MCF 10A (cell line): ENCODE results near the gene PCP4L1. TPM values are rescaled to one million over a fixed set of nuclear protein-coding genes. Genes with fewer than 3 reads are reported as not detected.

Experiments used
- BruUV-seq: library from RNA; stranded (reverse); fragments of 400-500 nt; replicated peaks from 2 replicates; lab custom pipeline; 2021; lab: Mats Ljungman, UMichigan
- CTCF ChIA-PET: fragments of 300-600 bp; sonication (Branson Sonifier 250); formaldehyde crosslinking; extraction: SDS; loops from one replicate; lab custom pipeline; 2021; ENCODE audit warnings: antibody characterized with exemption, inconsistent platforms; lab: Yijun Ruan, JAX
- POLR2A ChIA-PET: fragments of 300-600, 350-650 bp; sonication (Branson Sonifier 250); formaldehyde crosslinking; extraction: SDS; loops from one replicate; lab custom pipeline; 2020; ENCODE audit warnings: antibody characterized with exemption, inconsistent platforms; lab: Yijun Ruan, JAX
- DNase-seq: peaks from one replicate; pipeline ENCODE4 v3.0.0-alpha.2; 2018; ENCODE audit not compliant: unreplicated experiment
- H3K27ac Mint-ChIP-seq: one replicate; pipeline ENCODE4 v1.8.0; 2022; ENCODE audit warnings: mild to moderate bottlenecking, low read depth, mixed read lengths; ENCODE audit not compliant: unreplicated experiment
- H3K27me3 Mint-ChIP-seq: one replicate; pipeline ENCODE4 v1.8.0; 2022; ENCODE audit warnings: mixed read lengths; ENCODE audit not compliant: insufficient read depth, unreplicated experiment
- H3K36me3 Mint-ChIP-seq: one replicate; pipeline ENCODE4 v1.8.0; 2022; ENCODE audit warnings: mild to moderate bottlenecking, moderate library complexity, mixed read lengths; ENCODE audit not compliant: insufficient read depth, unreplicated experiment
- H3K4me1 Mint-ChIP-seq: one replicate; pipeline ENCODE4 v1.8.0; 2022; ENCODE audit warnings: mixed read lengths; ENCODE audit not compliant: insufficient read depth, unreplicated experiment
- H3K4me3 Mint-ChIP-seq: one replicate; pipeline ENCODE4 v1.8.0; 2022; ENCODE audit warnings: mild to moderate bottlenecking, moderate library complexity, mixed read lengths; ENCODE audit not compliant: unreplicated experiment
- H3K9me3 Mint-ChIP-seq: one replicate; pipeline ENCODE4 v1.8.0; 2022; ENCODE audit warnings: mixed read lengths; ENCODE audit not compliant: unreplicated experiment
- intact Hi-C: fragments of 100-400 bp; cut with micrococcal nuclease; formaldehyde crosslinking; loops from 2 replicates; pipeline ENCODE4 v1.14.1; 2022
- total RNA-seq: library from RNA; stranded (reverse); gene quantifications from 2 replicates; pipeline ENCODE4 v1.2.3, GENCODE V29; 2022
- TF ChIP-seq, protein P1 (sequence below): fragments of 200-600 bp; IDR thresholded peaks from one replicate; pipeline ENCODE4 v1.8.0; 2022; ENCODE audit warnings: antibody characterized with exemption, mild to moderate bottlenecking; ENCODE audit not compliant: unreplicated experiment

PCP4L1 gene
- total RNA-seq, 1 experiment from 2014 or later: not detected

DNA sequence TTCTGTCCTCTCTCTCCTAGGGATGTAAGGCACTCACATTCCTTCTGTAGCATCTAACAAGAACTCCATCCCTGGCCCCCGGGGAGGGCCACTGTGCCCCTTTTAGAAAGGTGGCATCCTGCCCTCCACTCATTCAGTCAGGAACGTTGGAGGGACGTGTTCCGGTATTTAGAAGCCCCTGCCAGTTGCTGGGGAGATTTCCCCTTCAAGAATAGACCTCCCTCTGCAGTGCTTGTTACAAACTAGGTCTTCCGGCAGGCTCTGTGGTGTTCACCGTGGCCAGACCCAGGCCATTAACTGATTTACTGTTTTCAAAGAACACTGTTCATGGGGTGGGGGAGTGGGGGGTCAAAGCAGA is 779 bp downstream of the PCP4L1 start:
- TF ChIP-seq, protein P1, sequence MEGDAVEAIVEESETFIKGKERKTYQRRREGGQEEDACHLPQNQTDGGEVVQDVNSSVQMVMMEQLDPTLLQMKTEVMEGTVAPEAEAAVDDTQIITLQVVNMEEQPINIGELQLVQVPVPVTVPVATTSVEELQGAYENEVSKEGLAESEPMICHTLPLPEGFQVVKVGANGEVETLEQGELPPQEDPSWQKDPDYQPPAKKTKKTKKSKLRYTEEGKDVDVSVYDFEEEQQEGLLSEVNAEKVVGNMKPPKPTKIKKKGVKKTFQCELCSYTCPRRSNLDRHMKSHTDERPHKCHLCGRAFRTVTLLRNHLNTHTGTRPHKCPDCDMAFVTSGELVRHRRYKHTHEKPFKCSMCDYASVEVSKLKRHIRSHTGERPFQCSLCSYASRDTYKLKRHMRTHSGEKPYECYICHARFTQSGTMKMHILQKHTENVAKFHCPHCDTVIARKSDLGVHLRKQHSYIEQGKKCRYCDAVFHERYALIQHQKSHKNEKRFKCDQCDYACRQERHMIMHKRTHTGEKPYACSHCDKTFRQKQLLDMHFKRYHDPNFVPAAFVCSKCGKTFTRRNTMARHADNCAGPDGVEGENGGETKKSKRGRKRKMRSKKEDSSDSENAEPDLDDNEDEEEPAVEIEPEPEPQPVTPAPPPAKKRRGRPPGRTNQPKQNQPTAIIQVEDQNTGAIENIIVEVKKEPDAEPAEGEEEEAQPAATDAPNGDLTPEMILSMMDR: no peak
- no TSS peak for BruUV-seq
- Mint-ChIP-seq H3K9me3 (peaks cover 24% of the 10 kb centered on the region), H3K4me1 (no peaks in the 10 kb centered on the region), H3K36me3 (no peaks in the 10 kb centered on the region), H3K27me3 (peaks cover 50% of the 10 kb centered on the region), H3K27ac (no peak overlapping the region), H3K4me3 (peak overlapping the region; percentile 50)
- ChIA-PET POLR2A (interaction anchor here (1.1 to 1.2 kb wide), 2 partner anchors 10 to 120 kb away, joined by 3 to 6 read pairs; no protein-coding TSS in a partner anchor), CTCF (interaction anchor here (1.1 to 6.2 kb wide), 4 partner anchors 12 to 40 kb away, joined by 3 to 46 read pairs (median 13); partner anchors contain the start of gene TOMM40L)
- DNase-seq: no peak
- intact Hi-C loops: no loop called here

DNA sequence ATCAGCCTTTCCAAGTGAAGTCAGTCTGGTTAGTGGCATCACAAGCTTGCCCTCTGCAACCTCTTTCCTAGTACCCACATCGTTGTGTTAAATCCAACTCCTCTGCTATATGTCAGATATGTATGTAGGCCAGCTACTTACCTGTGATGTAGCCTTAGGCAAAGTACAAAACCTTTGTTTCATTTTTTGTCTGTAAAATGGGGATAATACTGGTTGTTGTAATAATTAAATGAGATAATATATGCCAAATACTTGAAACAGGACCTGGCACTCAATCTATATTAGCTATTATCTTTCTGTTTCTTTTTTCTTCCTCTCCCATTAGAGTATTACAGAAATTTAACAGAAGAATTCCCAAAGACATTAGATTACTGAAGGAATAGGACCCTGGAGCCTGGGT is 1.2 kb downstream of the PCP4L1 start:
- no peak overlapping the region for H3K4me3 Mint-ChIP-seq
- no peak for DNase-seq
- peaks cover 24% of the 10 kb centered on the region for H3K9me3 Mint-ChIP-seq
- H3K27ac Mint-ChIP-seq: no peak overlapping the region
- ChIA-PET CTCF (interaction anchor here (0.6 to 6.2 kb wide), 4 partner anchors 31 to 67 kb away, joined by 3 to 46 read pairs (median 13); partner anchors contain the start of gene TOMM40L), POLR2A (interaction anchor here (0.7 to 1.2 kb wide), 3 partner anchors 10 to 120 kb away, joined by 3 to 6 read pairs (median 3); no protein-coding TSS in a partner anchor)
- H3K36me3 Mint-ChIP-seq: no peaks in the 10 kb centered on the region
- peaks cover 50% of the 10 kb centered on the region for H3K27me3 Mint-ChIP-seq
- H3K4me1 Mint-ChIP-seq: no peaks in the 10 kb centered on the region
- intact Hi-C loops: no loop called here
- no TSS peak for BruUV-seq
- TF ChIP-seq, protein P1: no peak

DNA sequence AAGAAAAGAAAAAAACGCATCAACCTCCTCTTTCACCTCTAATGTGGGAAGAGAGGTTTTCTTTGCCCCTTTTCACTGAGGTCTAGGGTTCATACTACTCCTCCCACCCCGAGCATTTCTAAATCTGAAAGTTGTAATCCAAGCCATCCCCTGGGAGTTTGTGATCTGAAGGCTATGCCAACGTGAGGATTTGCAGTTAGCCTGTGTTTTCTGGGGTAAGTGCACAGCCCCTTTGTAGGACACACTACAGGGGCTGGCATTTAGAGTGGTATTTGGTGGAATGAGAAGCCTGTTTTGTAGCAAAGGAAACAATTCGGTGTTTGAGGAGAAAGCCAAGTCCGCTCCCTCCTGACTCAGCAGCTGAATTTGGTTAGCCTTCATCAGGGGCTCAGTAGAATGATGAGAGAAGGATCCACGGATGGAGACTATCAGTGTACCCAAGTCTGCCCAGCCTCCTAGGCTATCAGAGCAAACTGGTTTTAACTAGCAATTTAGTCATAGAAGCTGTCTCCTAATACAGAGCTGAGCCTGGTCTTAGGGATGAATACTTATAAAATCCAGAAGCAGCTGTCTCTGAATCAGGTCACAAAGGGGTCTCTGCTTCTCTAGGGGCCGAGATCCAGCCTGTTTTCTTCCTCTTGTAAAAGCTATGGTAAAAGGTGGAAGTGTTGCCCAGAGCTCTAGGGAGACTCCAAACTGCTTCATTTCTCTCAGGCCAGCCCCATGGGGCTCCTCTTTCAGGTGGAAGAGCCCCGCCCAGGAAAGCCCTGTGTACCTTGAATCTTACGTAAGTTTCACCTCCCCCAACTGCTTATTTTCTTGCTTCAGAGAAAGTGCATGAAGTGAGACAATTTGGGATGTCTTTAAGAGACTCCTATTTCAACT is 2.1 kb downstream of the PCP4L1 start:
- no peak overlapping the region for H3K4me3 Mint-ChIP-seq
- peaks cover 50% of the 10 kb centered on the region for H3K27me3 Mint-ChIP-seq
- no peaks in the 10 kb centered on the region for H3K4me1 Mint-ChIP-seq
- POLR2A ChIA-PET: interaction anchor here (0.7 to 1.7 kb wide), 5 partner anchors 9 to 125 kb away, joined by 3 to 7 read pairs (median 3); no protein-coding TSS in a partner anchor
- CTCF ChIA-PET: interaction anchor here (0.6 to 6.2 kb wide), 6 partner anchors 13 to 108 kb away, joined by 3 to 46 read pairs (median 4); partner anchors contain the start of gene TOMM40L
- no peaks in the 10 kb centered on the region for H3K36me3 Mint-ChIP-seq
- H3K27ac Mint-ChIP-seq: no peak overlapping the region
- no TSS peak for BruUV-seq
- DNase-seq: peak; percentile 61
- H3K9me3 Mint-ChIP-seq: peaks cover 20% of the 10 kb centered on the region
- TF ChIP-seq, protein P1: no peak
- intact Hi-C loops: no loop called here
